Measurements from ENCODE around the gene SEMA6A. TPM values are rescaled to one million over a fixed set of nuclear protein-coding genes. Genes with fewer than 3 reads are reported as not detected.

Gene SEMA6A
- total and polyA plus RNA-seq, 2 of the 13 experiments (the other 11 are each of a cell fraction or from before 2014, with no cell fraction given): 5.1 to 6.5 TPM

DNA sequence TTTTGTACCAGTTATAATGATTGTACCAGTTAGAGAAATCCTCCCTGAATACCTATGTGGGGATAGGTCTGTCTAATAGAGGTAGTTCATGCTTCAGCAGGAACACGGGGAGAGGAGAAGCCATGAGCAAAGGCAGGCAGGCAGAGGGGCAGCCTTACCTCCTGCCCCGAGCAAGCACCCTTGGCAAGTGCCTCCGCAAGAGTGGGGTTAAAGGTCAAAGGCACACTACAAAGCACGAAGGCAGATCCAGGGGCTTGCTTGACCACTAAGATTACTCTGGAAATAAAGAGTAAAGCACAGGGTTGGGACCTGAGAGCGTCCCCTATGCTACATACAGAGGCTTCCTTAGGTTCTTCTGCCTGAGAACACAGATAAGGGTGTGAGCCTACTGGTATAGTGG lies 100.9 kb downstream of the SEMA6A start (continued):
- TF ChIP-seq ZNF160 (CRISPR knock-in tag; IDR thresholded peaks at IDR 0.05) (no peak), HOXA9 (CRISPR knock-in tag; IDR thresholded peaks at IDR 0.05; ENCODE audit: borderline replicate concordance) (no peak), ZIK1 (CRISPR knock-in tag; IDR thresholded peaks at IDR 0.05; ENCODE audit: borderline replicate concordance, low read depth) (no peak)

DNA sequence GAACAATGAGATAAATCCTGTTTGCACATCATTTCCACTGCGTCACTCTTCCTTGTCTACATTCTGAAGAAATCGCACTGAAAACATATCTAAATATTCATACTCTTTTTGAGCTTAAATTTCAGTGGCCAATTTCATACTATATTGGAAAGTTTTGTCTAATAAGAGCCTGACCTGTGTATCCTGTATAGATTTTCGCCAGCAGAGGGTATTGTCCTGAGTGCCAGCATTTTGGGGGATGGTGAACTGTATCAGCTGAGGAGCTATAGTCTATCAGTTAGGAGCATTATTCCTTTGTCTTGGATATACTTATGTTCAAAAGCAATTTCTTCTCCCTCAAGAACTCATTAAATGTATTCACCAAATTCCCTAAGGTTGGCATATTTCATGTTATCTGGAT lies 102.3 kb downstream of the SEMA6A start:
- no peak overlapping the region for H3K27ac ChIP-seq (ENCODE audit: extremely low read length, insufficient read depth, low read length)
- TF ChIP-seq, protein P1, sequence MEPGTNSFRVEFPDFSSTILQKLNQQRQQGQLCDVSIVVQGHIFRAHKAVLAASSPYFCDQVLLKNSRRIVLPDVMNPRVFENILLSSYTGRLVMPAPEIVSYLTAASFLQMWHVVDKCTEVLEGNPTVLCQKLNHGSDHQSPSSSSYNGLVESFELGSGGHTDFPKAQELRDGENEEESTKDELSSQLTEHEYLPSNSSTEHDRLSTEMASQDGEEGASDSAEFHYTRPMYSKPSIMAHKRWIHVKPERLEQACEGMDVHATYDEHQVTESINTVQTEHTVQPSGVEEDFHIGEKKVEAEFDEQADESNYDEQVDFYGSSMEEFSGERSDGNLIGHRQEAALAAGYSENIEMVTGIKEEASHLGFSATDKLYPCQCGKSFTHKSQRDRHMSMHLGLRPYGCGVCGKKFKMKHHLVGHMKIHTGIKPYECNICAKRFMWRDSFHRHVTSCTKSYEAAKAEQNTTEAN (CRISPR knock-in tag; conservative IDR thresholded peaks at IDR 0.05): no peak
- no peak for TF ChIP-seq ARNTL (CRISPR knock-in tag; IDR thresholded peaks at IDR 0.05)
- TF ChIP-seq ZNF350 (CRISPR knock-in tag; IDR thresholded peaks at IDR 0.05; ENCODE audit: borderline replicate concordance, low read depth): no peak
- TF ChIP-seq, protein P2, sequence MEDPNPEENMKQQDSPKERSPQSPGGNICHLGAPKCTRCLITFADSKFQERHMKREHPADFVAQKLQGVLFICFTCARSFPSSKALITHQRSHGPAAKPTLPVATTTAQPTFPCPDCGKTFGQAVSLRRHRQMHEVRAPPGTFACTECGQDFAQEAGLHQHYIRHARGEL (CRISPR knock-in tag; IDR thresholded peaks at IDR 0.05): no peak
- TF ChIP-seq, protein P3, sequence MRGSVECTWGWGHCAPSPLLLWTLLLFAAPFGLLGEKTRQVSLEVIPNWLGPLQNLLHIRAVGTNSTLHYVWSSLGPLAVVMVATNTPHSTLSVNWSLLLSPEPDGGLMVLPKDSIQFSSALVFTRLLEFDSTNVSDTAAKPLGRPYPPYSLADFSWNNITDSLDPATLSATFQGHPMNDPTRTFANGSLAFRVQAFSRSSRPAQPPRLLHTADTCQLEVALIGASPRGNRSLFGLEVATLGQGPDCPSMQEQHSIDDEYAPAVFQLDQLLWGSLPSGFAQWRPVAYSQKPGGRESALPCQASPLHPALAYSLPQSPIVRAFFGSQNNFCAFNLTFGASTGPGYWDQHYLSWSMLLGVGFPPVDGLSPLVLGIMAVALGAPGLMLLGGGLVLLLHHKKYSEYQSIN (CRISPR knock-in tag; IDR thresholded peaks at IDR 0.05; ENCODE audit: borderline replicate concordance): no peak
- TF ChIP-seq, protein P4, sequence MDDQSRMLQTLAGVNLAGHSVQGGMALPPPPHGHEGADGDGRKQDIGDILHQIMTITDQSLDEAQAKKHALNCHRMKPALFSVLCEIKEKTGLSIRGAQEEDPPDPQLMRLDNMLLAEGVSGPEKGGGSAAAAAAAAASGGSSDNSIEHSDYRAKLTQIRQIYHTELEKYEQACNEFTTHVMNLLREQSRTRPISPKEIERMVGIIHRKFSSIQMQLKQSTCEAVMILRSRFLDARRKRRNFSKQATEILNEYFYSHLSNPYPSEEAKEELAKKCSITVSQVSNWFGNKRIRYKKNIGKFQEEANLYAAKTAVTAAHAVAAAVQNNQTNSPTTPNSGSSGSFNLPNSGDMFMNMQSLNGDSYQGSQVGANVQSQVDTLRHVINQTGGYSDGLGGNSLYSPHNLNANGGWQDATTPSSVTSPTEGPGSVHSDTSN (CRISPR knock-in tag; IDR thresholded peaks at IDR 0.05; ENCODE audit: borderline replicate concordance): no peak
- no peak for TF ChIP-seq ZNF816 (CRISPR knock-in tag; IDR thresholded peaks at IDR 0.05; ENCODE audit: borderline replicate concordance)
- TF ChIP-seq ZNF777 (CRISPR knock-in tag; IDR thresholded peaks at IDR 0.05): no peak
- no peak for TF ChIP-seq ZNF556 (CRISPR knock-in tag; IDR thresholded peaks at IDR 0.05; ENCODE audit: borderline replicate concordance)
- no peak for TF ChIP-seq HNRNPK (IDR thresholded peaks at IDR 0.05; ENCODE audit: low read depth, low read length, poor library complexity, severe bottlenecking)
- TF ChIP-seq ZNF232 (CRISPR knock-in tag; IDR thresholded peaks at IDR 0.05; ENCODE audit: borderline replicate concordance): no peak
- TF ChIP-seq, protein P5, sequence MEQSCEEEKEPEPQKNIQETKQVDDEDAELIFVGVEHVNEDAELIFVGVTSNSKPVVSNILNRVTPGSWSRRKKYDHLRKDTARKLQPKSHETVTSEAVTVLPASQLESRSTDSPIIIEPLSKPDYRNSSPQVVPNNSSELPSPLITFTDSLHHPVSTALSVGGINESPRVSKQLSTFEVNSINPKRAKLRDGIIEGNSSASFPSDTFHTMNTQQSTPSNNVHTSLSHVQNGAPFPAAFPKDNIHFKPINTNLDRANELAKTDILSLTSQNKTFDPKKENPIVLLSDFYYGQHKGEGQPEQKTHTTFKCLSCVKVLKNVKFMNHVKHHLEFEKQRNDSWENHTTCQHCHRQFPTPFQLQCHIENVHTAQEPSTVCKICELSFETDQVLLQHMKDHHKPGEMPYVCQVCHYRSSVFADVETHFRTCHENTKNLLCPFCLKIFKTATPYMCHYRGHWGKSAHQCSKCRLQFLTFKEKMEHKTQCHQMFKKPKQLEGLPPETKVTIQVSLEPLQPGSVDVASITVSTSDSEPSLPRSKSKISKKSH (CRISPR knock-in tag; IDR thresholded peaks at IDR 0.05; ENCODE audit: borderline replicate concordance): no peak
- no peak for TF ChIP-seq ASH2L (IDR thresholded peaks at IDR 0.05; ENCODE audit: insufficient read length, low read depth, low read length)
- no peak for TF ChIP-seq ATF7 (IDR thresholded peaks at IDR 0.05)
- no peak for TF ChIP-seq ATF7 (CRISPR knock-in tag; IDR thresholded peaks at IDR 0.05)

More for the DNA sequence above, 102.3 kb downstream of the SEMA6A start:
- in situ Hi-C loops (cut with HindIII; ENCODE audit: extremely low pct_ligation_motif_present, low pct_unique_long_range_greater_than_20kb): no loop called here
- H3K36me3 ChIP-seq (replicated peaks in 1 of 2; ENCODE audit: control insufficient read depth in 1 of 2, insufficient read depth in 2 of 2, low read length in 2 of 2): peaks cover 1 to 4% of the 10 kb centered on the region in 2 experiments; a peak in 4 of 5 replicates
- BruUV-seq (replicated peaks): no TSS peak
- no peak overlapping the region for H3K4me3 ChIP-seq (replicated peaks in 1 of 3; ENCODE audit: insufficient read depth in 1 of 3, low read depth in 2 of 3, low read length in 3 of 3)
- 87% methylated on average over 3 of the region's 3 CpGs for WGBS (ENCODE audit: low lambda C conversion rate)
- no peak for ATAC-seq
- intact Hi-C loops (cut with micrococcal nuclease; ENCODE audit: unreplicated experiment): no loop called here
- ChIA-PET CTCF (ENCODE audit: low intra/inter-chr PET ratio, low total read pairs) (no interaction called here), POLR2A (no interaction called here)
- no peak overlapping the region for H3K9ac ChIP-seq (ENCODE audit: insufficient read depth, low read depth, low read length)
- no peak for DNase-seq (ENCODE audit: low spot score)
- H3K79me2 ChIP-seq (ENCODE audit: insufficient read depth, low read length): no peaks in the 10 kb centered on the region
- H4K20me1 ChIP-seq (ENCODE audit: insufficient read depth, low read length): no peaks in the 10 kb centered on the region
- no peaks in the 10 kb centered on the region; the same call in 1 of the 2 replicates for H3K4me1 ChIP-seq (ENCODE audit: insufficient read depth, low read length)
- peaks cover 8% of the 10 kb centered on the region for H3K9me3 ChIP-seq (ENCODE audit: low read length)
- H2AFZ ChIP-seq (ENCODE audit: low read length): no peak overlapping the region
- no peak for FAIRE-seq
- no peaks in the 10 kb centered on the region for H3K27me3 ChIP-seq (ENCODE audit: control insufficient read depth in 1 of 2, insufficient read depth in 2 of 2, low read length in 2 of 2)
- H3K4me2 ChIP-seq (ENCODE audit: low read depth, low read length): no peak overlapping the region

All from HepG2 (cell line).